Measurements from ENCODE around the gene CUL9.

CUL9 gene

GRCh38 chr6:43189776-43190304 lies 7.8 kb downstream of the CUL9 start:
- H3K36me3 ChIP-seq (replicated peaks; ENCODE audit: insufficient read depth, low read length), result no peaks in the 10 kb centered on the region
- no peak for DNase-seq
- no peaks in the 10 kb centered on the region for H3F3A ChIP-seq (ENCODE audit: insufficient read depth, low read length)
- H3K27me3 ChIP-seq (replicated peaks; ENCODE audit: insufficient read depth, low read length), result no peaks in the 10 kb centered on the region
- TF ChIP-seq EZH2phosphoT487 (IDR thresholded peaks at IDR 0.05; ENCODE audit: low read length), result no peak
- TF ChIP-seq CTCF (IDR thresholded peaks at IDR 0.05; ENCODE audit: low read length), result no peak
- TF ChIP-seq EZH2 (optimal IDR thresholded peaks at IDR 0.05; ENCODE audit: low read depth, low read length), result no peak
- no peak overlapping the region for H3K27ac ChIP-seq (ENCODE audit: low read length)
- no peaks in the 10 kb centered on the region for H3K9me3 ChIP-seq (replicated peaks; ENCODE audit: insufficient read depth, low read length)
- no peak overlapping the region for H3K9ac ChIP-seq (ENCODE audit: low read length)
- no peaks in the 10 kb centered on the region for H3K4me1 ChIP-seq (ENCODE audit: low read length)
- H4K20me1 ChIP-seq (ENCODE audit: insufficient read depth, low read length), result no peaks in the 10 kb centered on the region
- H3K4me2 ChIP-seq (ENCODE audit: low read depth, low read length), result no peak overlapping the region
- H3K4me3 ChIP-seq (ENCODE audit: low read length), result no peak overlapping the region
- H3K79me2 ChIP-seq (ENCODE audit: low read length), result no peaks in the 10 kb centered on the region
- H2AFZ ChIP-seq (ENCODE audit: low read length), result no peak overlapping the region
- H3K9me2 ChIP-seq (replicated peaks; ENCODE audit: insufficient read depth, low read length), result no peaks in the 10 kb centered on the region

- Histone ChIP-seq H3K27ac (ENCODE audit: low read length) (no peak overlapping the region), H4K20me1 (ENCODE audit: insufficient read depth, low read length) (no peaks in the 10 kb centered on the region), H2AFZ (ENCODE audit: low read length) (no peak overlapping the region), H3K4me1 (ENCODE audit: low read length) (no peaks in the 10 kb centered on the region), H3K9me3 (replicated peaks; ENCODE audit: insufficient read depth, low read length) (no peaks in the 10 kb centered on the region), H3F3A (ENCODE audit: insufficient read depth, low read length) (no peaks in the 10 kb centered on the region), H3K4me3 (ENCODE audit: low read length) (no peak overlapping the region), H3K27me3 (replicated peaks; ENCODE audit: insufficient read depth, low read length) (no peaks in the 10 kb centered on the region), H3K79me2 (ENCODE audit: low read length) (no peaks in the 10 kb centered on the region), H3K9ac (ENCODE audit: low read length) (no peak overlapping the region), H3K36me3 (replicated peaks; ENCODE audit: insufficient read depth, low read length) (no peaks in the 10 kb centered on the region), H3K9me2 (replicated peaks; ENCODE audit: insufficient read depth, low read length) (no peaks in the 10 kb centered on the region), H3K4me2 (ENCODE audit: low read depth, low read length) (no peak overlapping the region)
- TF ChIP-seq EZH2phosphoT487 (IDR thresholded peaks at IDR 0.05; ENCODE audit: low read length) (no peak), CTCF (IDR thresholded peaks at IDR 0.05; ENCODE audit: low read length) (no peak), EZH2 (optimal IDR thresholded peaks at IDR 0.05; ENCODE audit: low read depth, low read length) (no peak)
- DNase-seq, result no peak
Measured at GRCh38 chr6:43192911-43193310, 10.9 kb downstream of the CUL9 start.

GRCh38 chr6:43193929-43194328 lies 11.9 kb downstream of the CUL9 start:
- H3F3A ChIP-seq (ENCODE audit: insufficient read depth, low read length), result no peaks in the 10 kb centered on the region
- H3K4me3 ChIP-seq (ENCODE audit: low read length), result no peak overlapping the region
- no peak for DNase-seq
- H3K4me1 ChIP-seq (ENCODE audit: low read length), result no peaks in the 10 kb centered on the region
- H3K4me2 ChIP-seq (ENCODE audit: low read depth, low read length), result no peak overlapping the region
- H2AFZ ChIP-seq (ENCODE audit: low read length), result no peak overlapping the region
- no peaks in the 10 kb centered on the region for H3K36me3 ChIP-seq (replicated peaks; ENCODE audit: insufficient read depth, low read length)
- H3K9me3 ChIP-seq (replicated peaks; ENCODE audit: insufficient read depth, low read length), result no peaks in the 10 kb centered on the region
- H3K9ac ChIP-seq (ENCODE audit: low read length), result no peak overlapping the region
- no peaks in the 10 kb centered on the region for H3K9me2 ChIP-seq (replicated peaks; ENCODE audit: insufficient read depth, low read length)
- TF ChIP-seq EZH2 (optimal IDR thresholded peaks at IDR 0.05; ENCODE audit: low read depth, low read length) (no peak), EZH2phosphoT487 (IDR thresholded peaks at IDR 0.05; ENCODE audit: low read length) (no peak), CTCF (IDR thresholded peaks at IDR 0.05; ENCODE audit: low read length) (no peak)
- no peak overlapping the region for H3K27ac ChIP-seq (ENCODE audit: low read length)
- H3K27me3 ChIP-seq (replicated peaks; ENCODE audit: insufficient read depth, low read length), result no peaks in the 10 kb centered on the region
- H3K79me2 ChIP-seq (ENCODE audit: low read length), result no peaks in the 10 kb centered on the region
- no peaks in the 10 kb centered on the region for H4K20me1 ChIP-seq (ENCODE audit: insufficient read depth, low read length)
